Keratinocyte (primary cell): ENCODE results near the gene GTF3C4. TPM values are rescaled to one million over a fixed set of nuclear protein-coding genes. Genes with fewer than 3 reads are reported as not detected.

Experiments used
- DNase-seq: peaks from one replicate; pipeline ENCODE4 v3.0.0-alpha.2; 2011; ENCODE audit warnings: low read depth, missing footprints, low spot score
- FAIRE-seq: peaks from 2 replicates; lab custom pipeline; 2011; peaks lifted over from hg19 to GRCh38; lab: Jason Lieb, UNC
- H2AFZ ChIP-seq: 2 replicates; pipeline ENCODE4 v1.6.0; 2012; ENCODE audit warnings: low read length, control low read depth, inconsistent platforms; ENCODE audit not compliant: control insufficient read depth
- H3K27ac ChIP-seq: 2 replicates; pipeline ENCODE4 v1.5.1; 2011; ENCODE audit warnings: low read length; ENCODE audit not compliant: control insufficient read depth, insufficient read depth
- H3K27me3 ChIP-seq: 3 replicates; pipeline ENCODE4 v1.6.0; 2011; ENCODE audit warnings: low read length; ENCODE audit not compliant: control insufficient read depth, insufficient read depth; ENCODE audit errors: extremely low read depth
- H3K36me3 ChIP-seq, 2 experiments: 2 replicates in 1 of 2; 3 replicates in 1 of 2; pipeline ENCODE4 v1.5.1; 2011; ENCODE audit warnings: low read length in 2 of 2, mild to moderate bottlenecking in 1 of 2; ENCODE audit not compliant: control insufficient read depth in 2 of 2, insufficient read depth in 2 of 2; ENCODE audit errors: extremely low read depth in 1 of 2
- H3K4me1 ChIP-seq: 3 replicates; pipeline ENCODE4 v1.5.1; 2011; ENCODE audit warnings: low read length; ENCODE audit not compliant: control insufficient read depth, insufficient read depth; ENCODE audit errors: extremely low read depth
- H3K4me2 ChIP-seq: 3 replicates; pipeline ENCODE4 v1.6.0; 2011; ENCODE audit warnings: low read depth, low read length; ENCODE audit not compliant: control insufficient read depth, insufficient read depth; ENCODE audit errors: extremely low read depth
- H3K4me3 ChIP-seq, 3 experiments: fragments of 200-600 bp in 1 of 3; sonication (generic) in 1 of 3; 2 replicates in 2 of 3; 3 replicates in 1 of 3; pipeline ENCODE4 v1.5.1; 2011 to 2016; ENCODE audit warnings: low read length in 3 of 3, mild to moderate bottlenecking in 3 of 3, control low read depth in 2 of 3, inconsistent platforms in 1 of 3, low read depth in 1 of 3, mixed read lengths in 1 of 3, mixed run types in 1 of 3, moderate library complexity in 1 of 3; ENCODE audit not compliant: control insufficient read depth in 2 of 3, insufficient read depth in 2 of 3; ENCODE audit errors: extremely low read depth in 1 of 3
- H3K79me2 ChIP-seq: 2 replicates; pipeline ENCODE4 v1.6.0; 2012; ENCODE audit warnings: low read length; ENCODE audit not compliant: control insufficient read depth, insufficient read depth
- H3K9ac ChIP-seq: 3 replicates; pipeline ENCODE4 v1.6.0; 2011; ENCODE audit warnings: low read length; ENCODE audit not compliant: control insufficient read depth, insufficient read depth; ENCODE audit errors: extremely low read depth
- H3K9me1 ChIP-seq: 3 replicates; pipeline ENCODE4 v1.6.0; 2011; ENCODE audit warnings: low read length; ENCODE audit not compliant: control insufficient read depth, insufficient read depth; ENCODE audit errors: extremely low read depth
- H3K9me3 ChIP-seq: 2 replicates; pipeline ENCODE4 v1.5.1; 2012; ENCODE audit warnings: low read depth, low read length; ENCODE audit not compliant: control insufficient read depth
- H4K20me1 ChIP-seq: 3 replicates; pipeline ENCODE4 v1.6.0; 2011; ENCODE audit warnings: low read length; ENCODE audit not compliant: control insufficient read depth, insufficient read depth; ENCODE audit errors: extremely low read depth
- EZH2 ChIP-seq: IDR thresholded peaks from one replicate; pipeline ENCODE4 v1.6.1; 2012; ENCODE audit warnings: inconsistent platforms, mild to moderate bottlenecking, low read length, moderate library complexity
- dilution Hi-C: fragments of 300-500 bp; cut with MboI; formaldehyde crosslinking; loops from one replicate; pipeline ENCODE4 v1.7.0; 2020; ENCODE audit warnings: low sequenced_read_pairs; ENCODE audit not compliant: extremely low pct_ligation_motif_present
- polyA plus RNA-seq, 5 experiments: library from polyadenylated mRNA; depleted of rRNA in 3 of 5; stranded (reverse) in 3 of 5; stranded (forward) in 1 of 5; unstranded in 1 of 5; fragments of >200 nt; gene quantifications; 1 replicate in 1 of 5; 2 replicates in 3 of 5; 3 replicates in 1 of 5; pipeline versions ENCODE4 v1.2.1 to v1.2.3, GENCODE V29; 2011 to 2012; ENCODE audit warnings: missing spikeins in 2 of 5, low read depth in 1 of 5, low replicate concordance in 1 of 5
- TF ChIP-seq, protein P1 (sequence below), 3 experiments: IDR thresholded peaks in 1 of 3; conservative IDR thresholded peaks in 1 of 3; optimal IDR thresholded peaks in 1 of 3; 2 replicates in 2 of 3; 3 replicates in 1 of 3; pipeline versions ENCODE3 to v1.5.1; 2011; ENCODE audit warnings: low read length in 3 of 3, mild to moderate bottlenecking in 3 of 3, moderate library complexity in 2 of 3, control low read depth in 1 of 3, inconsistent platforms in 1 of 3; ENCODE audit not compliant: insufficient read depth in 2 of 3; ENCODE audit errors: extremely low read depth in 1 of 3

The GTF3C4 gene
- polyA plus RNA-seq, 1 donor (not counting 4 experiments of a cell fraction or from before 2014, with no cell fraction given): 7.7 TPM

- peaks cover 16% of the 10 kb centered on the region for H3K4me1 ChIP-seq
- dilution Hi-C loops: no loop called here
- H3K79me2 ChIP-seq: no peaks in the 10 kb centered on the region
- H3K9ac ChIP-seq: no peak overlapping the region
- H3K27ac ChIP-seq: no peak overlapping the region
- no peak overlapping the region for H2AFZ ChIP-seq
- no peaks in the 10 kb centered on the region for H3K9me3 ChIP-seq
- TF ChIP-seq, protein P1, sequence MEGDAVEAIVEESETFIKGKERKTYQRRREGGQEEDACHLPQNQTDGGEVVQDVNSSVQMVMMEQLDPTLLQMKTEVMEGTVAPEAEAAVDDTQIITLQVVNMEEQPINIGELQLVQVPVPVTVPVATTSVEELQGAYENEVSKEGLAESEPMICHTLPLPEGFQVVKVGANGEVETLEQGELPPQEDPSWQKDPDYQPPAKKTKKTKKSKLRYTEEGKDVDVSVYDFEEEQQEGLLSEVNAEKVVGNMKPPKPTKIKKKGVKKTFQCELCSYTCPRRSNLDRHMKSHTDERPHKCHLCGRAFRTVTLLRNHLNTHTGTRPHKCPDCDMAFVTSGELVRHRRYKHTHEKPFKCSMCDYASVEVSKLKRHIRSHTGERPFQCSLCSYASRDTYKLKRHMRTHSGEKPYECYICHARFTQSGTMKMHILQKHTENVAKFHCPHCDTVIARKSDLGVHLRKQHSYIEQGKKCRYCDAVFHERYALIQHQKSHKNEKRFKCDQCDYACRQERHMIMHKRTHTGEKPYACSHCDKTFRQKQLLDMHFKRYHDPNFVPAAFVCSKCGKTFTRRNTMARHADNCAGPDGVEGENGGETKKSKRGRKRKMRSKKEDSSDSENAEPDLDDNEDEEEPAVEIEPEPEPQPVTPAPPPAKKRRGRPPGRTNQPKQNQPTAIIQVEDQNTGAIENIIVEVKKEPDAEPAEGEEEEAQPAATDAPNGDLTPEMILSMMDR (optimal IDR thresholded peaks at IDR 0.05 in 1 of 3, IDR thresholded peaks at IDR 0.05 in 1 of 3, conservative IDR thresholded peaks at IDR 0.05 in 1 of 3; ENCODE audit: extremely low read depth in 1 of 3, insufficient read depth in 2 of 3, low read length in 3 of 3): peak in 2 of 3 experiments; percentile 26 to 28
- no peak for TF ChIP-seq EZH2
- FAIRE-seq (no peak), DNase-seq (no peak)
- peaks cover 3% of the 10 kb centered on the region for H4K20me1 ChIP-seq
- peaks cover 21 to 56% of the 10 kb centered on the region in 2 experiments for H3K36me3 ChIP-seq
- H3K27me3 ChIP-seq: no peaks in the 10 kb centered on the region
- no peaks in the 10 kb centered on the region for H3K9me1 ChIP-seq
- no peak overlapping the region for H3K4me2 ChIP-seq
- no peak overlapping the region for H3K4me3 ChIP-seq
Observed at GRCh38 chr9:132644251-132644650, 26.0 kb upstream of the GTF3C4 start.

DNA sequence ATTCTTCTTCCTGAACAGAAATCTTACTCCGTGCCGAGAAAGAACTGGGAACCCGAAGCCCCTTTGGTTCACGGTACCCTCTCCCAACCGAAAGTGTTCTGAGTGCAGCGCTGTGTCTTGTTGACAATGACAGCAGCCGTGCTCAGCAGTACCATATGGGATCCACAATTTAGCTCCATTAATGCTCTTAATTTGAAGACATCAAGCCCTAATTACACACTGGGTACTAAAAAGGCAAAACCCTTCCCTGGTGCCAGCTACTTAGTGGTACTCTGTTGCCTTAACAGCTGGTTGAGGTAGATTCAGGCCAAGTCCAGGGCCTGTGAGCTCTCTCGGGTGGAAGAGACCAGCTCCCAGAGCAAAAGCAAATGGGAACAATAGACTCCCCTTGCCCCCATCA lies 25.0 kb upstream of the GTF3C4 start:
- Histone ChIP-seq H3K79me2 (no peaks in the 10 kb centered on the region), H3K4me2 (no peak overlapping the region), H3K27me3 (no peaks in the 10 kb centered on the region), H3K9me3 (no peaks in the 10 kb centered on the region), H3K9me1 (no peaks in the 10 kb centered on the region), H4K20me1 (peaks cover 3% of the 10 kb centered on the region), H3K9ac (no peak overlapping the region), H3K4me1 (peaks cover 16% of the 10 kb centered on the region), H3K27ac (no peak overlapping the region), H3K36me3 (peaks cover 26 to 62% of the 10 kb centered on the region in 2 experiments), H2AFZ (no peak overlapping the region), H3K4me3 (no peak overlapping the region)
- FAIRE-seq: no peak
- no peak for DNase-seq
- TF ChIP-seq, protein P1 (optimal IDR thresholded peaks at IDR 0.05 in 1 of 3, IDR thresholded peaks at IDR 0.05 in 1 of 3, conservative IDR thresholded peaks at IDR 0.05 in 1 of 3; ENCODE audit: extremely low read depth in 1 of 3, insufficient read depth in 2 of 3, low read length in 3 of 3): no peak
- no peak for TF ChIP-seq EZH2
- dilution Hi-C loops: no loop called here
